ENCODE results near the gene OR10J1. TPM values are rescaled to one million over a fixed set of nuclear protein-coding genes. Genes with fewer than 3 reads are reported as not detected.

Gene OR10J1
- polyA plus RNA-seq, 3 donors, result 0.04 to 0.08 TPM; not detected in 1

DNA sequence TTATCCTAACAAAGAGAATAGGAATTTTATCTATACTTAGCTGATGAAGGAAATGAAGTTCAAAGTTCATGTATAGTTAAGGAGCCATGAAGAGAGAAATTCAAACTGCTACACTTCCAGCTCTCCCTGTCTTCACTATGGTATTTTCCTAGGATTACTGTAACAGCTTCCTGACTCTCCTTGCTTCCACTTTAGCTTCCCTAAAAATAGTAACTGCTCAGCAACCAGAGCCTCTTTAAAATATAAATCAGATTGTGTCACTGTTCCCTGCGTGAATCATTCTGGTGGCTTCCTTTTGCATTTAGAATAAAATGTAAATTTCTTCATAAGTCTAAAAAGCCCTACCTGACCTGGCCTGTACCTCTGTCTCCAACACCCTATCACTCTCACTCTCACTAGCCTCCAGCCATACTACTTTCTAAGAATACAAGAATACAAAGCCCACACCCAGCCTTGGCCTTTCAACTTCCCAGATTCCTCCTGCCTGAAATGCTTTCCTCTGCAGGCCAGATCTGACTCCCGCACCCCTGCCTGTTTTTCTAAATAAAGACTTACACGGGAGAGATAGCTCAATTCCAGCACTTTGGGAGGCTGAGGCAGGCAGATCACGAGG, 30.5 kb downstream of the OR10J1 start:
- no peak for DNase-seq (ENCODE audit: extremely low read depth in 1 of 11, low read depth in 9 of 11, low spot score in 4 of 11)

DNA sequence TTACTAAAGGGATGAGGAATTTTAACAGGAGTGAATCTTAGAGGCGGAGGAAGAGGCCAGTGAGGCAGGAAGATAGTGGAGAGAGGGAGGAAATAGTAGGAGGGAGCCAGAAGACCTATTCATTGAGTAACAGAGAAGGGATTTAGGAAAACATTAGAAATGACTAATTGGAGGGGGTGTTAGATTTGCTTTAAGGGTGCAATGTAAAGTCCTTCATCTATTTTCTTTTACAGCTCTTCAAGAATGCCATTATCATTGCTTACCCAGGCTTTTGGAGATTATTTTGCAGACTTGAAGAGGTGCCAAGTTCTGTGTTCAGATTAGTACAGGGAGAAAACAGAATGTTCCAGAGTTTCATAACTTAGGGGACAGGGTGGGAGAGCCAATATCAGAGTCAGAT, 33.8 kb downstream of the OR10J1 start:
- no peak for DNase-seq (ENCODE audit: extremely low read depth in 1 of 11, low read depth in 9 of 11, low spot score in 4 of 11)

DNA sequence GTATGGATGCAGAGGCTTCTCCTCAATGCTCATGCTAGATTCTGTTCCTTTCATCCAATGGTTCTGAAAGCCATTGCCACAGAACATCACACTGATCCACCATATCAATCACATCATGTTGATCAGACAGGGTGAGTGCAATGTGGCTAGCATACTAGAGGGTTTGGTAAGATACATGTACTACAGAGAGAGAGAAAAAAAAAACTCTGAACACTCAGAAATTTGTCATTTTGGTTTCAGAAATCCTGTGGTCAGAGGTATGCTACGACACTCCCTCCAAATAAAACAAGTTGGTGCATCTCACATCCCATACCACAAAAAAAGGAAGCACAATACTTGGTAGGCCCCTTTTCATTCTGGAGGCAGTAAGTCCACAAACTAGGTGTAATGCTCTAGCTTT, 35.4 kb downstream of the OR10J1 start:
- DNase-seq (ENCODE audit: extremely low read depth in 1 of 11, low read depth in 9 of 11, low spot score in 4 of 11), result no peak

DNA sequence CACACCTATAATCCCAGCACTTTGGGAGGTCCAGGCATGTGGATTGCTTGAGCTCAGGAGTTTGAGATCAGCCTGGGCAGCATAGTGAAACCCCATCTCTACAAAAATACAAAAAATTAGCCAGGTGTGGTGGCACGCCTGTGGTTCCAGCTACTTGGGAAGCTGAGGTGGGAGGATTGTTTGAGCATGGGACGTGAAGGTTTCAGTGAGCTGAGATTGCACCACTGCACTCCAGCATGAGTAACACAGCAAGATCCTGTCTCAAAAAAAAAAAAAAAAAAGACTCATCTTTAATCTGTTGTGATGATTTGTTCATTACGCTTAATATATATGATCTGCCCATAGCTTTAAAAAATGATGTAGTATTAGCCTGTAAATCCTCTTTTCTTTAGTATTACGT, 44.0 kb downstream of the OR10J1 start:
- DNase-seq (ENCODE audit: extremely low read depth in 1 of 11, low read depth in 9 of 11, low spot score in 4 of 11), result no peak

Other genes with a start within 250 kb of the OR10J1 start
- gene ACKR1, start 234.8 kb upstream of the OR10J1 start, polyA plus RNA-seq (ENCODE audit: insufficient read length in 3 of 3), result under 1 TPM; 0.36 to 0.60 (median 0.44) TPM
- under 1 TPM; 0.26 to 0.92 (median 0.34) TPM for gene FCER1A, start 137.4 kb upstream of the OR10J1 start, polyA plus RNA-seq (ENCODE audit: insufficient read length in 3 of 3)
- not detected for gene OR10J4, start 7.5 kb upstream of the OR10J1 start, polyA plus RNA-seq (ENCODE audit: insufficient read length in 3 of 3)
- not detected for gene OR10J5, start 96.3 kb downstream of the OR10J1 start, polyA plus RNA-seq (ENCODE audit: insufficient read length in 3 of 3)
- not detected for gene APCS, start 148.1 kb downstream of the OR10J1 start, polyA plus RNA-seq (ENCODE audit: insufficient read length in 3 of 3)